ENCODE measurements around the gene TAF1C.

Gene TAF1C

GRCh38 chr16:84174396-84174795 is 12.5 kb downstream of the TAF1C start:
- no peak overlapping the region for H3K4me3 Mint-ChIP-seq
- H3K4me1 Mint-ChIP-seq (ENCODE audit: low read depth): peaks cover 25% of the 10 kb centered on the region
- no peaks in the 10 kb centered on the region for H3K9me3 Mint-ChIP-seq
- H3K36me3 Mint-ChIP-seq (ENCODE audit: low read depth): peaks cover 21% of the 10 kb centered on the region
- H3K27me3 Mint-ChIP-seq: peaks cover 13% of the 10 kb centered on the region
- intact Hi-C loops (cut with micrococcal nuclease): loop anchor here (10.0 kb wide), 1 partner anchor 110 kb away; no protein-coding TSS in a partner anchor
- no peak overlapping the region for H3K27ac Mint-ChIP-seq

- Mint-ChIP-seq H3K27me3 (peaks cover 30% of the 10 kb centered on the region), H3K4me1 (ENCODE audit: low read depth) (no peaks in the 10 kb centered on the region), H3K27ac (no peak overlapping the region), H3K9me3 (no peaks in the 10 kb centered on the region), H3K4me3 (no peak overlapping the region), H3K36me3 (ENCODE audit: low read depth) (no peaks in the 10 kb centered on the region)
- intact Hi-C loops (cut with micrococcal nuclease): loop anchor here (10.0 kb wide), 1 partner anchor 105 kb away; no protein-coding TSS in a partner anchor
Observed at GRCh38 chr16:84169765-84170310, 17.0 kb downstream of the TAF1C start.

- intact Hi-C loops (cut with micrococcal nuclease): no loop called here
- peaks cover 33% of the 10 kb centered on the region for H3K27me3 Mint-ChIP-seq
- H3K36me3 Mint-ChIP-seq (ENCODE audit: low read depth): no peaks in the 10 kb centered on the region
- no peaks in the 10 kb centered on the region for H3K4me1 Mint-ChIP-seq (ENCODE audit: low read depth)
- no peak overlapping the region for H3K4me3 Mint-ChIP-seq
- H3K9me3 Mint-ChIP-seq: no peaks in the 10 kb centered on the region
- H3K27ac Mint-ChIP-seq: no peak overlapping the region
Observed at GRCh38 chr16:84166796-84167695, 19.8 kb downstream of the TAF1C start.

- Mint-ChIP-seq H3K27ac (no peak overlapping the region), H3K27me3 (peaks cover 39% of the 10 kb centered on the region), H3K36me3 (ENCODE audit: low read depth) (no peaks in the 10 kb centered on the region), H3K4me3 (no peak overlapping the region), H3K4me1 (ENCODE audit: low read depth) (no peaks in the 10 kb centered on the region), H3K9me3 (no peaks in the 10 kb centered on the region)
- intact Hi-C loops (cut with micrococcal nuclease): no loop called here
Observed at GRCh38 chr16:84165746-84166145, 21.1 kb downstream of the TAF1C start.

GRCh38 chr16:84161801-84162200 is 25.1 kb downstream of the TAF1C start:
- H3K27me3 Mint-ChIP-seq: peaks cover 52% of the 10 kb centered on the region
- H3K4me1 Mint-ChIP-seq (ENCODE audit: low read depth): no peaks in the 10 kb centered on the region
- H3K4me3 Mint-ChIP-seq: no peak overlapping the region
- H3K36me3 Mint-ChIP-seq (ENCODE audit: low read depth): no peaks in the 10 kb centered on the region
- no peaks in the 10 kb centered on the region for H3K9me3 Mint-ChIP-seq
- H3K27ac Mint-ChIP-seq: no peak overlapping the region
- intact Hi-C loops (cut with micrococcal nuclease): no loop called here

- H3K36me3 Mint-ChIP-seq (ENCODE audit: low read depth): no peaks in the 10 kb centered on the region
- H3K4me1 Mint-ChIP-seq (ENCODE audit: low read depth): no peaks in the 10 kb centered on the region
- intact Hi-C loops (cut with micrococcal nuclease): no loop called here
- no peak overlapping the region for H3K4me3 Mint-ChIP-seq
- H3K9me3 Mint-ChIP-seq: no peaks in the 10 kb centered on the region
- H3K27ac Mint-ChIP-seq: no peak overlapping the region
- peaks cover 54% of the 10 kb centered on the region for H3K27me3 Mint-ChIP-seq
Observed at GRCh38 chr16:84161037-84161436, 25.8 kb downstream of the TAF1C start.

GRCh38 chr16:84159800-84160199 is 27.1 kb downstream of the TAF1C start:
- Mint-ChIP-seq H3K27ac (no peak overlapping the region), H3K4me3 (no peak overlapping the region), H3K27me3 (peaks cover 58% of the 10 kb centered on the region), H3K9me3 (no peaks in the 10 kb centered on the region), H3K4me1 (ENCODE audit: low read depth) (no peaks in the 10 kb centered on the region), H3K36me3 (ENCODE audit: low read depth) (no peaks in the 10 kb centered on the region)
- intact Hi-C loops (cut with micrococcal nuclease): no loop called here

GRCh38 chr16:84159007-84159406 is 27.9 kb downstream of the TAF1C start:
- H3K27ac Mint-ChIP-seq: no peak overlapping the region
- H3K9me3 Mint-ChIP-seq: no peaks in the 10 kb centered on the region
- H3K36me3 Mint-ChIP-seq (ENCODE audit: low read depth): no peaks in the 10 kb centered on the region
- H3K4me3 Mint-ChIP-seq: no peak overlapping the region
- peaks cover 56% of the 10 kb centered on the region for H3K27me3 Mint-ChIP-seq
- H3K4me1 Mint-ChIP-seq (ENCODE audit: low read depth): no peaks in the 10 kb centered on the region
- intact Hi-C loops (cut with micrococcal nuclease): no loop called here

- H3K27ac Mint-ChIP-seq: no peak overlapping the region
- no peaks in the 10 kb centered on the region for H3K4me1 Mint-ChIP-seq (ENCODE audit: low read depth)
Observed at GRCh38 chr16:84156342-84156784, 30.5 kb downstream of the TAF1C start.

GRCh38 chr16:84155771-84156170 is 31.1 kb downstream of the TAF1C start:
- no peak overlapping the region for H3K4me3 Mint-ChIP-seq
- no peaks in the 10 kb centered on the region for H3K9me3 Mint-ChIP-seq
- H3K27me3 Mint-ChIP-seq: peaks cover 49% of the 10 kb centered on the region

More at GRCh38 chr16:84156342-84156784, 30.5 kb downstream of the TAF1C start:
- intact Hi-C loops (cut with micrococcal nuclease): no loop called here
- H3K4me3 Mint-ChIP-seq: no peak overlapping the region
- no peaks in the 10 kb centered on the region for H3K9me3 Mint-ChIP-seq
- no peaks in the 10 kb centered on the region for H3K36me3 Mint-ChIP-seq (ENCODE audit: low read depth)
- H3K27me3 Mint-ChIP-seq: peaks cover 48% of the 10 kb centered on the region

GRCh38 chr16:84155226-84155625 is 31.6 kb downstream of the TAF1C start:
- intact Hi-C loops (cut with micrococcal nuclease): no loop called here
- Mint-ChIP-seq H3K36me3 (ENCODE audit: low read depth) (no peaks in the 10 kb centered on the region), H3K4me1 (ENCODE audit: low read depth) (no peaks in the 10 kb centered on the region), H3K4me3 (no peak overlapping the region), H3K27ac (no peak overlapping the region), H3K27me3 (peaks cover 46% of the 10 kb centered on the region), H3K9me3 (no peaks in the 10 kb centered on the region)

More at GRCh38 chr16:84155771-84156170, 31.1 kb downstream of the TAF1C start:
- Mint-ChIP-seq H3K4me1 (ENCODE audit: low read depth) (no peaks in the 10 kb centered on the region), H3K36me3 (ENCODE audit: low read depth) (no peaks in the 10 kb centered on the region), H3K27ac (no peak overlapping the region)
- intact Hi-C loops (cut with micrococcal nuclease): no loop called here

GRCh38 chr16:84153660-84154214 is 33.1 kb downstream of the TAF1C start:
- H3K4me3 Mint-ChIP-seq: no peak overlapping the region
- no peaks in the 10 kb centered on the region for H3K9me3 Mint-ChIP-seq
- intact Hi-C loops (cut with micrococcal nuclease): no loop called here
- no peak overlapping the region for H3K27ac Mint-ChIP-seq
- H3K27me3 Mint-ChIP-seq: peaks cover 40% of the 10 kb centered on the region
- H3K36me3 Mint-ChIP-seq (ENCODE audit: low read depth): no peaks in the 10 kb centered on the region
- no peaks in the 10 kb centered on the region for H3K4me1 Mint-ChIP-seq (ENCODE audit: low read depth)

- no peak overlapping the region for H3K4me3 Mint-ChIP-seq
- no peak overlapping the region for H3K27ac Mint-ChIP-seq
- peaks cover 36% of the 10 kb centered on the region for H3K27me3 Mint-ChIP-seq
- H3K9me3 Mint-ChIP-seq: no peaks in the 10 kb centered on the region
- H3K36me3 Mint-ChIP-seq (ENCODE audit: low read depth): no peaks in the 10 kb centered on the region
- intact Hi-C loops (cut with micrococcal nuclease): no loop called here
- no peaks in the 10 kb centered on the region for H3K4me1 Mint-ChIP-seq (ENCODE audit: low read depth)
Observed at GRCh38 chr16:84150926-84151325, 35.9 kb downstream of the TAF1C start.
